ENCODE results near the gene PRAC2. TPM values are rescaled to one million over a fixed set of nuclear protein-coding genes. Genes with fewer than 3 reads are reported as not detected.

PRAC2 gene
- total RNA-seq, 8 experiments from 2014 or later: not detected

GRCh38 chr17:48730240-48730550 lies 7.2 kb downstream of the PRAC2 start:
- in situ Hi-C loops (cut with MboI; ENCODE audit: low pct_unique_long_range_greater_than_20kb in 2 of 9, low sequenced_read_pairs in 9 of 9, unreplicated experiment in 9 of 9): loop anchor here in 1 of 9 experiments (25.0 kb wide), 1 partner anchor 93 kb away; the partner anchor contains the start of gene HOXB9
- no peaks in the 10 kb centered on the region for H3K4me1 ChIP-seq (replicated peaks in 1 of 2)
- no peak overlapping the region for H3K4me3 ChIP-seq
- ATAC-seq (replicated peaks in 6 of 8): no peak
- 13 to 70% (median 25%) methylated on average over 1 to 3 of the region's 3 CpGs for WGBS, 10 experiments
- no peak overlapping the region for H3K27ac ChIP-seq

- H3K4me3 ChIP-seq: no peak overlapping the region
- H3K4me1 ChIP-seq (replicated peaks in 1 of 2): no peaks in the 10 kb centered on the region
- no peak overlapping the region for H3K27ac ChIP-seq
- in situ Hi-C loops (cut with MboI; ENCODE audit: low pct_unique_long_range_greater_than_20kb in 2 of 9, low sequenced_read_pairs in 9 of 9, unreplicated experiment in 9 of 9): loop anchor here in 1 of 9 experiments (25.0 kb wide), 1 partner anchor 94 kb away; the partner anchor contains the start of gene HOXB9
- ATAC-seq (replicated peaks in 6 of 8): no peak
Observed at GRCh38 chr17:48731355-48731754, 8.4 kb downstream of the PRAC2 start.

GRCh38 chr17:48732688-48733629 lies 10.0 kb downstream of the PRAC2 start:
- ATAC-seq (replicated peaks in 6 of 8): no peak
- H3K27ac ChIP-seq: no peak overlapping the region
- 0 to 13% (median 4%) methylated on average over 7 to 16 of the region's 50 CpGs; no CpG with 5 or more reads in 2 of the 10 experiments for WGBS, 10 experiments
- no peaks in the 10 kb centered on the region for H3K4me1 ChIP-seq (replicated peaks in 1 of 2)
- no peak overlapping the region for H3K4me3 ChIP-seq
- in situ Hi-C loops (cut with MboI; ENCODE audit: low pct_unique_long_range_greater_than_20kb in 2 of 9, low sequenced_read_pairs in 9 of 9, unreplicated experiment in 9 of 9): loop anchor here in 1 of 9 experiments (25.0 kb wide), 1 partner anchor 96 kb away; the partner anchor contains the start of gene HOXB9

- no peak for ATAC-seq (replicated peaks in 6 of 8)
- in situ Hi-C loops (cut with MboI; ENCODE audit: low pct_unique_long_range_greater_than_20kb in 2 of 9, low sequenced_read_pairs in 9 of 9, unreplicated experiment in 9 of 9): loop anchor here in 1 of 9 experiments (25.0 kb wide), 1 partner anchor 96 kb away; the partner anchor contains the start of gene HOXB9
- no peaks in the 10 kb centered on the region for H3K4me1 ChIP-seq (replicated peaks in 1 of 2)
- WGBS, 10 experiments: 0 to 25% (median 16%) methylated on average over 1 to 19 of the region's 22 CpGs
- no peak overlapping the region for H3K4me3 ChIP-seq
- H3K27ac ChIP-seq: no peak overlapping the region
Observed at GRCh38 chr17:48733632-48734328, 10.8 kb downstream of the PRAC2 start.

- ATAC-seq (replicated peaks in 6 of 8): peak in 1 of 8 experiments; percentile 27
- 0 to 34% (median 10%) methylated on average over 2 to 9 of the region's 14 CpGs; no CpG with 5 or more reads in 4 of the 10 experiments for WGBS, 10 experiments
- in situ Hi-C loops (cut with MboI; ENCODE audit: low pct_unique_long_range_greater_than_20kb in 2 of 9, low sequenced_read_pairs in 9 of 9, unreplicated experiment in 9 of 9): loop anchor here in 1 of 9 experiments (25.0 kb wide), 1 partner anchor 97 kb away; the partner anchor contains the start of gene HOXB9
Observed at GRCh38 chr17:48734333-48735061, 11.5 kb downstream of the PRAC2 start.

GRCh38 chr17:48735062-48735351 lies 12.0 kb downstream of the PRAC2 start:
- Histone ChIP-seq H3K27ac (no peak overlapping the region), H3K4me1 (replicated peaks in 1 of 2) (no peaks in the 10 kb centered on the region), H3K4me3 (no peak overlapping the region)
- in situ Hi-C loops (cut with MboI; ENCODE audit: low pct_unique_long_range_greater_than_20kb in 2 of 9, low sequenced_read_pairs in 9 of 9, unreplicated experiment in 9 of 9): loop anchor here in 1 of 9 experiments (25.0 kb wide), 1 partner anchor 98 kb away; the partner anchor contains the start of gene HOXB9
- 0 to 9% (median 0%) methylated on average over 1 to 6 of the region's 7 CpGs; no CpG with 5 or more reads in 4 of the 10 experiments for WGBS, 10 experiments
- no peak for ATAC-seq (replicated peaks in 6 of 8)

More at GRCh38 chr17:48734333-48735061, 11.5 kb downstream of the PRAC2 start:
- no peaks in the 10 kb centered on the region for H3K4me1 ChIP-seq (replicated peaks in 1 of 2)
- no peak overlapping the region for H3K27ac ChIP-seq
- no peak overlapping the region for H3K4me3 ChIP-seq

GRCh38 chr17:48737330-48738043 lies 14.5 kb downstream of the PRAC2 start:
- in situ Hi-C loops (cut with MboI; ENCODE audit: low pct_unique_long_range_greater_than_20kb in 2 of 9, low sequenced_read_pairs in 9 of 9, unreplicated experiment in 9 of 9): loop anchor here in 1 of 9 experiments (25.0 kb wide), 1 partner anchor 100 kb away; the partner anchor contains the start of gene HOXB9
- H3K4me1 ChIP-seq (replicated peaks in 1 of 2): no peaks in the 10 kb centered on the region
- 15 to 77% (median 39%) methylated on average over 2 to 4 of the region's 4 CpGs for WGBS, 10 experiments
- H3K27ac ChIP-seq: no peak overlapping the region
- no peak for ATAC-seq (replicated peaks in 6 of 8)
- no peak overlapping the region for H3K4me3 ChIP-seq

GRCh38 chr17:48738424-48738802 lies 15.4 kb downstream of the PRAC2 start:
- no peaks in the 10 kb centered on the region for H3K4me1 ChIP-seq (replicated peaks in 1 of 2)
- 0 to 2% methylated on average over 1 to 8 of the region's 11 CpGs; no CpG with 5 or more reads in 8 of the 10 experiments for WGBS, 10 experiments
- no peak overlapping the region for H3K27ac ChIP-seq
- H3K4me3 ChIP-seq: no peak overlapping the region
- in situ Hi-C loops (cut with MboI; ENCODE audit: low pct_unique_long_range_greater_than_20kb in 2 of 9, low sequenced_read_pairs in 9 of 9, unreplicated experiment in 9 of 9): loop anchor here in 1 of 9 experiments (25.0 kb wide), 1 partner anchor 101 kb away; the partner anchor contains the start of gene HOXB9
- ATAC-seq (replicated peaks in 6 of 8): no peak

- WGBS, 10 experiments: 0 to 21% (median 2%) methylated on average over 1 to 24 of the region's 37 CpGs; no CpG with 5 or more reads in 1 of the 10 experiments
- no peak for ATAC-seq (replicated peaks in 6 of 8)
- Histone ChIP-seq H3K4me3 (no peak overlapping the region), H3K4me1 (replicated peaks in 1 of 2) (no peaks in the 10 kb centered on the region), H3K27ac (no peak overlapping the region)
- in situ Hi-C loops (cut with MboI; ENCODE audit: low pct_unique_long_range_greater_than_20kb in 2 of 9, low sequenced_read_pairs in 9 of 9, unreplicated experiment in 9 of 9): loop anchor here in 1 of 9 experiments (25.0 kb wide), 1 partner anchor 102 kb away; the partner anchor contains the start of gene HOXB9
Observed at GRCh38 chr17:48738803-48739526, 16.0 kb downstream of the PRAC2 start.

- in situ Hi-C loops (cut with MboI; ENCODE audit: low pct_unique_long_range_greater_than_20kb in 2 of 9, low sequenced_read_pairs in 9 of 9, unreplicated experiment in 9 of 9): loop anchor here in 1 of 9 experiments (25.0 kb wide), 1 partner anchor 103 kb away; the partner anchor contains the start of gene HOXB9
- Histone ChIP-seq H3K4me1 (replicated peaks in 1 of 2) (no peaks in the 10 kb centered on the region), H3K27ac (no peak overlapping the region), H3K4me3 (no peak overlapping the region)
- no peak for ATAC-seq (replicated peaks in 6 of 8)
Observed at GRCh38 chr17:48740537-48740936, 17.6 kb downstream of the PRAC2 start.

GRCh38 chr17:48745381-48746275 lies 22.6 kb downstream of the PRAC2 start:
- in situ Hi-C loops (cut with MboI; ENCODE audit: low pct_unique_long_range_greater_than_20kb in 2 of 9, low sequenced_read_pairs in 9 of 9, unreplicated experiment in 9 of 9): loop anchor here in 1 of 9 experiments (25.0 kb wide), 1 partner anchor 108 kb away; the partner anchor contains the start of gene HOXB9

More at GRCh38 chr17:48745381-48746275, 22.6 kb downstream of the PRAC2 start:
- no peak overlapping the region for H3K4me3 ChIP-seq
- ATAC-seq (replicated peaks in 6 of 8): no peak
- H3K4me1 ChIP-seq (replicated peaks in 1 of 2): no peaks in the 10 kb centered on the region
- H3K27ac ChIP-seq: no peak overlapping the region
- WGBS, 10 experiments: 4 to 60% (median 19%) methylated on average over 1 to 9 of the region's 12 CpGs

All from motor neuron (in vitro differentiated cells).